WI38 (cell line): ENCODE data around the gene OR13H1.
"Not testable (repeated sequence)": the region's sequence is repeated elsewhere in the genome, so short reads cannot be mapped to it uniquely, and the experiment has no call there.

Experiments
- H3K4me3 ChIP-seq: 2 replicates; pipeline ENCODE4 v1.5.1; 2011; ENCODE audit warnings: low read depth, mild to moderate bottlenecking, control low read depth, low read length
- CTCF ChIP-seq: IDR thresholded peaks from 2 replicates; pipeline ENCODE4 v1.5.1; 2012; ENCODE audit warnings: low read depth, mild to moderate bottlenecking, control low read depth, low read length

The OR13H1 gene

GRCh38 chrX:131564553-131565229, 20.8 kb downstream of the OR13H1 start:
- H3K4me3 ChIP-seq, result no peak overlapping the region
- TF ChIP-seq CTCF, result no peak

GRCh38 chrX:131565909-131566308, 22.0 kb downstream of the OR13H1 start:
- TF ChIP-seq CTCF, result no peak
- no peak overlapping the region for H3K4me3 ChIP-seq

GRCh38 chrX:131571348-131571747, 27.5 kb downstream of the OR13H1 start:
- no peak overlapping the region for H3K4me3 ChIP-seq
- no peak for TF ChIP-seq CTCF

- no peak for TF ChIP-seq CTCF
- no peak overlapping the region for H3K4me3 ChIP-seq
Measured at GRCh38 chrX:131572372-131573014, 28.6 kb downstream of the OR13H1 start.

- H3K4me3 ChIP-seq, result no peak overlapping the region
- no peak for TF ChIP-seq CTCF
Measured at GRCh38 chrX:131577413-131577812, 33.5 kb downstream of the OR13H1 start.

- no peak overlapping the region for H3K4me3 ChIP-seq
- no peak for TF ChIP-seq CTCF
Measured at GRCh38 chrX:131577999-131578734, 34.3 kb downstream of the OR13H1 start.

- H3K4me3 ChIP-seq, result not testable (repeated sequence)
Measured at GRCh38 chrX:131578735-131579367, 35.0 kb downstream of the OR13H1 start.
